Measurements from ENCODE around the gene NRXN3.

The NRXN3 gene

GRCh38 chr14:79834868-79835267 lies 1664.7 kb downstream of the NRXN3 start:
- intact Hi-C loops (cut with DNase I) = no loop called here
- no peak for DNase-seq

- intact Hi-C loops (cut with DNase I) = no loop called here
- no peak for DNase-seq
Measured at GRCh38 chr14:79836577-79836976, 1666.4 kb downstream of the NRXN3 start.

GRCh38 chr14:79837699-79838098 lies 1667.5 kb downstream of the NRXN3 start:
- no peak for DNase-seq
- intact Hi-C loops (cut with DNase I) = no loop called here

GRCh38 chr14:79840103-79840502 lies 1669.9 kb downstream of the NRXN3 start:
- DNase-seq = no peak
- intact Hi-C loops (cut with DNase I) = no loop called here

- intact Hi-C loops (cut with DNase I) = no loop called here
- no peak for DNase-seq
Measured at GRCh38 chr14:79840831-79841230, 1670.7 kb downstream of the NRXN3 start.

- intact Hi-C loops (cut with DNase I) = no loop called here
- DNase-seq = no peak
Measured at GRCh38 chr14:79841433-79841832, 1671.3 kb downstream of the NRXN3 start.

- no peak for DNase-seq
- intact Hi-C loops (cut with DNase I) = no loop called here
Measured at GRCh38 chr14:79842270-79842669, 1672.1 kb downstream of the NRXN3 start.

- DNase-seq = no peak
- intact Hi-C loops (cut with DNase I) = no loop called here
Measured at GRCh38 chr14:79852950-79853744, 1683.0 kb downstream of the NRXN3 start.

- DNase-seq = no peak
- intact Hi-C loops (cut with DNase I) = no loop called here
Measured at GRCh38 chr14:79855789-79856188, 1685.6 kb downstream of the NRXN3 start.

GRCh38 chr14:79856381-79856780 lies 1686.2 kb downstream of the NRXN3 start:
- intact Hi-C loops (cut with DNase I) = no loop called here
- DNase-seq = no peak

- intact Hi-C loops (cut with DNase I) = no loop called here
- no peak for DNase-seq
Measured at GRCh38 chr14:79861111-79861510, 1690.9 kb downstream of the NRXN3 start.

GRCh38 chr14:79862045-79862444 lies 1691.9 kb downstream of the NRXN3 start:
- intact Hi-C loops (cut with DNase I) = no loop called here
- DNase-seq = no peak

- intact Hi-C loops (cut with DNase I) = no loop called here
- DNase-seq = no peak
Measured at GRCh38 chr14:79871136-79871535, 1701.0 kb downstream of the NRXN3 start.

- intact Hi-C loops (cut with DNase I) = no loop called here
- DNase-seq = no peak
Measured at GRCh38 chr14:79878229-79878628, 1708.1 kb downstream of the NRXN3 start.

GRCh38 chr14:79878785-79879184 lies 1708.6 kb downstream of the NRXN3 start:
- DNase-seq = no peak
- intact Hi-C loops (cut with DNase I) = no loop called here

- intact Hi-C loops (cut with DNase I) = no loop called here
- no peak for DNase-seq
Measured at GRCh38 chr14:79881299-79881698, 1711.1 kb downstream of the NRXN3 start.

GRCh38 chr14:79890527-79890926 lies 1720.4 kb downstream of the NRXN3 start:
- intact Hi-C loops (cut with DNase I) = no loop called here
- DNase-seq = no peak

- no peak for DNase-seq
- intact Hi-C loops (cut with DNase I) = no loop called here
Measured at GRCh38 chr14:79896009-79896408, 1725.8 kb downstream of the NRXN3 start.

GRCh38 chr14:79899610-79900009 lies 1729.4 kb downstream of the NRXN3 start:
- no peak for DNase-seq
- intact Hi-C loops (cut with DNase I) = no loop called here

GRCh38 chr14:79904497-79904896 lies 1734.3 kb downstream of the NRXN3 start:
- DNase-seq = no peak
- intact Hi-C loops (cut with DNase I) = no loop called here

GRCh38 chr14:79906994-79907393 lies 1736.8 kb downstream of the NRXN3 start:
- no peak for DNase-seq
- intact Hi-C loops (cut with DNase I) = no loop called here

GRCh38 chr14:79910086-79910485 lies 1739.9 kb downstream of the NRXN3 start:
- no peak for DNase-seq
- intact Hi-C loops (cut with DNase I) = loop anchor here (10.0 kb wide), 1 partner anchor 105 kb away; no protein-coding TSS in a partner anchor

GRCh38 chr14:79911744-79912143 lies 1741.6 kb downstream of the NRXN3 start:
- intact Hi-C loops (cut with DNase I) = loop anchor here (10.0 kb wide), 1 partner anchor 107 kb away; no protein-coding TSS in a partner anchor
- no peak for DNase-seq
